Lung microvascular endothelial cell (primary cell): Measurements from ENCODE around the gene NIF3L1. TPM values are rescaled to one million over a fixed set of nuclear protein-coding genes. Genes with fewer than 3 reads are reported as not detected.
A peak's percentile ranks its signal among the peaks of the same experiment; 100 is the strongest.

Experiments
- DNase-seq, 2 donors: peaks; one replicate each; pipeline versions ENCODE4 v3.0.0 to v3.0.0-alpha.2; 2010; ENCODE audit warnings: low read depth in 2 of 2
- total RNA-seq: library from RNA; depleted of rRNA; stranded (reverse); fragments of >200 nt; gene quantifications from 2 replicates; pipeline ENCODE4 v1.2.1, GENCODE V29; 2014

Gene NIF3L1
- total RNA-seq, result 11.1 and 12.9 TPM in 2 replicates

GRCh38 chr2:200888704-200889625 is at the start of gene NIF3L1, which contains the start of gene PPIL3:
TSS of gene NIF3L1 (plus strand) at chr2:200889371. CDS start at chr2:200891944, 2,573 bp downstream.
TSS of gene PPIL3 (minus strand) at chr2:200889077. CDS start at chr2:200887615, 1,462 bp downstream.
- peak; percentile 98 for DNase-seq

GRCh38 chr2:200839513-200839912 is 49.7 kb upstream of the NIF3L1 start:
- no peak for DNase-seq

GRCh38 chr2:200843993-200844948 is 44.9 kb upstream of the NIF3L1 start:
- DNase-seq, result no peak

GRCh38 chr2:200845194-200845593 is 44.0 kb upstream of the NIF3L1 start:
- DNase-seq, result no peak

GRCh38 chr2:200845669-200846325 is 43.4 kb upstream of the NIF3L1 start:
- no peak for DNase-seq

GRCh38 chr2:200847269-200847668 is 41.9 kb upstream of the NIF3L1 start:
- no peak for DNase-seq

- no peak for DNase-seq
Observed at GRCh38 chr2:200847939-200848338, 41.2 kb upstream of the NIF3L1 start.

GRCh38 chr2:200850512-200851256 is 38.5 kb upstream of the NIF3L1 start:
- no peak for DNase-seq

GRCh38 chr2:200851398-200852248 is 37.5 kb upstream of the NIF3L1 start:
- DNase-seq, result no peak

GRCh38 chr2:200852605-200853004 is 36.6 kb upstream of the NIF3L1 start:
- no peak for DNase-seq

- DNase-seq, result no peak
Observed at GRCh38 chr2:200856806-200857205, 32.4 kb upstream of the NIF3L1 start.

- peak; percentile 54 to 71 for DNase-seq
Observed at GRCh38 chr2:200860092-200860795, 28.9 kb upstream of the NIF3L1 start.

GRCh38 chr2:200861617-200862155 is 27.5 kb upstream of the NIF3L1 start:
- DNase-seq, result no peak

- DNase-seq, result peak; percentile 79 to 80
Observed at GRCh38 chr2:200862532-200863000, 26.6 kb upstream of the NIF3L1 start.

GRCh38 chr2:200863782-200864175 is 25.4 kb upstream of the NIF3L1 start:
- DNase-seq, result no peak

- DNase-seq, result peak; percentile 95 to 97
Observed at GRCh38 chr2:200864176-200865034, 24.8 kb upstream of the NIF3L1 start, which contains the start of gene CLK1. TSS of gene CLK1 (minus strand) at chr2:200864658. CDS start at chr2:200861862, 2,796 bp downstream.

GRCh38 chr2:200869014-200869413 is 20.2 kb upstream of the NIF3L1 start:
- no peak for DNase-seq

- no peak for DNase-seq
Observed at GRCh38 chr2:200871151-200871550, 18.0 kb upstream of the NIF3L1 start.
